Parathyroid adenoma (tissue), 2 donors: ENCODE results near the gene TPCN1.
A peak's percentile ranks its signal among the peaks of the same experiment; 100 is the strongest.

Experiments used
- H2AFZ ChIP-seq: fragments of 300-600 bp; sonication (generic); one replicate; pipeline ENCODE4 v1.7.0; 2017; ENCODE audit warnings: antibody characterized with exemption, mild to moderate bottlenecking
- H3K27ac ChIP-seq: fragments of 300-600 bp; sonication (generic); one replicate; pipeline ENCODE4 v1.7.0; 2017
- H3K27me3 ChIP-seq: fragments of 300-600 bp; sonication (generic); one replicate; pipeline ENCODE4 v1.7.0; 2017; ENCODE audit warnings: low read length; ENCODE audit not compliant: control insufficient read depth, insufficient read depth
- H3K36me3 ChIP-seq: fragments of 300-600 bp; sonication (generic); one replicate; pipeline ENCODE4 v1.7.0; 2017; ENCODE audit warnings: low read length; ENCODE audit not compliant: control insufficient read depth, insufficient read depth
- H3K4me1 ChIP-seq: fragments of 300-600 bp; sonication (generic); one replicate; pipeline ENCODE4 v1.7.0; 2017; ENCODE audit warnings: control low read depth
- H3K4me2 ChIP-seq: fragments of 300-600 bp; sonication (generic); one replicate; pipeline ENCODE4 v1.7.0; 2017; ENCODE audit warnings: low read length
- H3K4me3 ChIP-seq: fragments of 300-600 bp; sonication (generic); one replicate; pipeline ENCODE4 v1.7.0; 2017; ENCODE audit warnings: low read depth, low read length
- H3K79me2 ChIP-seq: fragments of 300-600 bp; sonication (generic); one replicate; pipeline ENCODE4 v1.7.0; 2017; ENCODE audit warnings: control low read depth
- H3K9ac ChIP-seq: fragments of 300-600 bp; sonication (generic); one replicate; pipeline ENCODE4 v1.7.0; 2017; ENCODE audit warnings: mild to moderate bottlenecking
- H3K9me3 ChIP-seq: fragments of 300-600 bp; sonication (generic); one replicate; pipeline ENCODE4 v1.7.0; 2017; ENCODE audit warnings: low read length; ENCODE audit not compliant: control insufficient read depth
- TF ChIP-seq, protein P1 (sequence below): fragments of 300-600 bp; sonication (generic); IDR thresholded peaks from one replicate; pipeline ENCODE4 v1.7.0; 2017; ENCODE audit warnings: antibody characterized with exemption, mild to moderate bottlenecking
- donor health status: primary hyperparathyroidism.

Gene TPCN1

DNA sequence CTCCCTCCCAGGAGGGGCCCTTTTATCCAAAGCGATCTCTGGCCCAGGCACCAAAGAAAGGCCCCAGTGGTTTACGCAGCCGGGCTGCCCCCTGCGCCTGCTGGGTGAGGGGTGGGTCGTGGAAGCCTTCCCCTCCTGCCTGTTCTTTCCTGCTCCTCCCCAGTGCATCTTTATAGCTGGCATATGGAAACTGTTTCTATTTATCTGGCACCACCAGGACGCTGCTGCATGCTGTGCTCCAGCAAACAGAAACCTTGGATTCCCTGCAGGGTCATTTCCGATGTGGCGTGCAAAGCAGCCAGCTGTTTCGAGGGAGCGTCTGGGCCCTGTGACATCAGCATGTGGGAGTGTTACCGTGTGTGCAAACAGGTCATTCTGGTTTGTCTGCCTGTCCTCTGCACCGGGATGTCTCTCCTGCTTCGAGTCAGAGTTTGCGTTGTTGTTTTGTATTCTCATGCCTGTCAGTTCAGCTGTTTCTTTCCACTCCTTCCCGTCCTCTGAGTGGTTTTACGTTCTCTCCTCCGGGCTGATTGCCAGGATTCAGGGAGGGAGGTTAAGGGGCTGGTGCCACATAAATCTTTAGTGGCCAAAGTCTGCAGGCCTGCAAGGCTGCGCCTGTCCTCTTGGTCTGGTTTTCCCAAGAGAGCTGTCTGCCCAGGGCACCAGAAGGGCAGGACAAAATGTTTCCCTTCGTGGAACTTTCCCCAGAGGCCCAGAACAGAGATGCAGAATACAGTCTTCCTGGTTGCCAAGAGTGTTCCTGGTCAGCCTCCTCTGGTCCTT is 24.6 kb downstream of the TPCN1 start:
- Histone ChIP-seq H3K9ac (no peak overlapping the region), H3K4me1 (peaks cover 62% of the 10 kb centered on the region), H3K4me3 (peak overlapping the region; percentile 54), H3K9me3 (no peaks in the 10 kb centered on the region), H3K4me2 (peak overlapping the region; percentile 57), H3K36me3 (no peaks in the 10 kb centered on the region), H3K27ac (peak overlapping the region; percentile 97), H3K79me2 (peaks cover 7% of the 10 kb centered on the region), H3K27me3 (no peaks in the 10 kb centered on the region), H2AFZ (peak overlapping the region; percentile 72)
- TF ChIP-seq, protein P1, sequence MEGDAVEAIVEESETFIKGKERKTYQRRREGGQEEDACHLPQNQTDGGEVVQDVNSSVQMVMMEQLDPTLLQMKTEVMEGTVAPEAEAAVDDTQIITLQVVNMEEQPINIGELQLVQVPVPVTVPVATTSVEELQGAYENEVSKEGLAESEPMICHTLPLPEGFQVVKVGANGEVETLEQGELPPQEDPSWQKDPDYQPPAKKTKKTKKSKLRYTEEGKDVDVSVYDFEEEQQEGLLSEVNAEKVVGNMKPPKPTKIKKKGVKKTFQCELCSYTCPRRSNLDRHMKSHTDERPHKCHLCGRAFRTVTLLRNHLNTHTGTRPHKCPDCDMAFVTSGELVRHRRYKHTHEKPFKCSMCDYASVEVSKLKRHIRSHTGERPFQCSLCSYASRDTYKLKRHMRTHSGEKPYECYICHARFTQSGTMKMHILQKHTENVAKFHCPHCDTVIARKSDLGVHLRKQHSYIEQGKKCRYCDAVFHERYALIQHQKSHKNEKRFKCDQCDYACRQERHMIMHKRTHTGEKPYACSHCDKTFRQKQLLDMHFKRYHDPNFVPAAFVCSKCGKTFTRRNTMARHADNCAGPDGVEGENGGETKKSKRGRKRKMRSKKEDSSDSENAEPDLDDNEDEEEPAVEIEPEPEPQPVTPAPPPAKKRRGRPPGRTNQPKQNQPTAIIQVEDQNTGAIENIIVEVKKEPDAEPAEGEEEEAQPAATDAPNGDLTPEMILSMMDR, result peak; percentile 19

DNA sequence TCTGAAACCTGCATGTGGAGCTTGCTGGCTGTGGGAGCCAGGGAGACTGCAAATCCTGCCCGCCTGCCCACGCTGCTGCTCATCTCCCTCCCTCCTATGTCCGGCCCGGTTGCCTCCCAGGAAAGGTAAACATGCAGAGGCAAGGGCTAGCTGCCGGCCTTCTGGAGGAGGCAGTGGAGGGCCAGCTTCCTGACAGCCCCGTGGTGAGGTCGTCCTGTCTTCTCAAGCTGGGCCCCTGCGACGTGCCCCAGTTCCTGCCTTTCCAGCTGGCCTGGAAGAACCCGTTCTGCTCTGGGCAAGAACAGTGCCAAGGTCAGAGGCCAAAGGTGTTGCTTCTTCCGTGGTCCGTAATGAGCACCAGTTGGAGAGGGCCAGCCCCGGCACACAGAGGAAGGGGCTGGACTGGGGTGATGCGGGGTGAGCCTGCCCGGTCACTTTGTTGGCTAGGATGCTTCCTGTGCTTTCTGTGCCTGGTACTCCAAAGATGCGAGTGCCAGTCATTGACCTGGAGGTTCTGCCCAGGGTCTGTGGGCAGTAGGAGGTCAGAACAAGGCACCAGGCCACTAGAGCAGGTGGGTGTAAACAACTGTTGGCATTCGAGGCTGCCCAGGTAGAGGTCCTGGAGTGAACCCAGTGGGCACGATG is 25.3 kb downstream of the TPCN1 start:
- Histone ChIP-seq H3K36me3 (no peaks in the 10 kb centered on the region), H3K79me2 (peaks cover 7% of the 10 kb centered on the region), H3K4me1 (peaks cover 56% of the 10 kb centered on the region), H3K27me3 (no peaks in the 10 kb centered on the region), H2AFZ (peak overlapping the region; percentile 72), H3K9me3 (no peaks in the 10 kb centered on the region), H3K27ac (peak overlapping the region; percentile 97), H3K9ac (no peak overlapping the region), H3K4me3 (peak overlapping the region; percentile 54), H3K4me2 (peak overlapping the region; percentile 57)
- TF ChIP-seq, protein P1, result no peak

DNA sequence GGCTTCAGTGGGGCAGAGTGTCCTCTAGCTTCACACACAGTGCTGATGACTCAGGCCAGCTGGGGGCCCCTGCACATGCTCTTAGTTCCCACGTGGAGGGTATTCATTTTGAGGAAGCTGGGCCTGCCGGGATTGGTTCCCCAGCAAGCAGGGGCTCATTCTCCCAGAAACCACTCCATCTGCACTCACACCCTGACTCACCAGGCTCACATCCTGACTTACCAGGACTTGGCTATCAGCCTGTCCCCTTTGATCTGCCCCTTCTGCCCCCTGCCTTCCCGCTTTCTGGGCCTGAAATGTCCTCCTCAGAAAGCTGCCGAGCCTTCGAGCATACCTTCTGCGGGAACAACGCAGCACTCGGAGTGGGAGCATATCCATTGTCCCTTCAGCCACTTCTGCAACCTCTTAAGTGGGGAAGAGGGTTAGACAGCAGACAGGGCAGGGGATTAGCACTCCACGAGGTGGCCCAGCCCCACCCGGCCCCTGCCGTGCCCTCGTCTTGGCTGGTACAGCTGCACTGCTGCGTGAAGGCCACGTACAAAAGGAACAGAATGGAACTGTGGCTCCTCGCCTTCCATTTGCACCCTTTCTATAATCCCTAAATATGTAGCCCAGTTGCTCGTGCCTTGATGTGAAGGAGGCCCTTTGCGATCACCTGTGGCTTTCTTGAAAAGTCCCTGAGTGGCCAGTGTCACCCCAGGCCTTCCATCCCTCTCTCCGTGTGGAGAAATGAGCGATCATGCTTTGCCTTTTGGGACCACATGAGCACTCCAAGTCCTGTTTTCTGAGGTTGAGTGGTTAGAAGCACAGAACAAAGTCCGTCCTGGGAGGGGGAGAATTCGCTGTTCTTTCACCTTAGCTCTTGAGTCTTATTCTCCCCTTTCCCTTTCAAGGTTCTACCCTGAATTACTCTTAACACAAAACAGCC is 26.1 kb downstream of the TPCN1 start:
- H3K27me3 ChIP-seq, result no peaks in the 10 kb centered on the region
- no peaks in the 10 kb centered on the region for H3K36me3 ChIP-seq
- peak overlapping the region; percentile 57 for H3K4me2 ChIP-seq
- peaks cover 48% of the 10 kb centered on the region for H3K4me1 ChIP-seq
- H3K79me2 ChIP-seq, result peaks cover 12% of the 10 kb centered on the region
- H3K9me3 ChIP-seq, result no peaks in the 10 kb centered on the region
- H3K27ac ChIP-seq, result peak overlapping the region; percentile 97
- no peak overlapping the region for H3K4me3 ChIP-seq
- H3K9ac ChIP-seq, result no peak overlapping the region
- TF ChIP-seq, protein P1, result no peak
- no peak overlapping the region for H2AFZ ChIP-seq

DNA sequence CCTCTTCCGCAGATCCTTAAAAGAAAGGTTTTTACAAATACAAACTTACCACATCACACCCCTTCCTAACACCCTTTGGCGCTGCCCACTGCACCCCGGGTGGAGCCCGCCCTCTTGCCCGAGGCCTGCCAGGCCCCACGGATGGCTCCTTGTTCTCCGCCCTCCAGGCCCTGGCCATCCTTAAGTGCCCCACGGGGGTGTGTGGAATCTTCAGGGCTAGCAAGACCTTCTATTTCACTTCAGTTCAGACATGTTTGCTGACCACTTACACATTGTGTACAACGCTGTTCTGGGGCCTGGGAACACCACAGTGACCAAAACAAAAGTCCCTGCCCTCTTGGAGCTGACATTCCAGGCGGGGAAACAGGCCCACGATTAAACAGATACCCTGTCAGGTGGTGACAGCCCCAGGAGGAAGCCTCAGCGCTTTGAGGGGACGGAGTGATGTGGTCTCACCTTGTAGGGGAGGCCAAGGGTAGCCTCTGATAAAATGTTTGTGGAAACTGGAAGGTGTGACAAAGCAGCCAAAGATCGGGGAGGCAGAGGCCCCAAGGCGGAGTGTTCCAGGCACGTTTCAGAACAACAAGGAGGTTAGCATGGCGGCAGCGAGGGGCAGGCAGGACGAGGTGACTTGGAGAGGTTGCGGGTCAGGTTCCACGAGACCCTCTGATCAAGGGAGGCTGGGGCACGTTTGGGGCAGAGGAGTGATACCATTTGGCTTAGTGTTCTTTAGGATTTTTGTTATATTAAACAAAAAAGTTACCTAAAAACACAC is 27.0 kb downstream of the TPCN1 start:
- Histone ChIP-seq H3K4me1 (peaks cover 41% of the 10 kb centered on the region), H3K36me3 (no peaks in the 10 kb centered on the region)

More for the DNA sequence above, 27.0 kb downstream of the TPCN1 start:
- no peak overlapping the region for H3K4me2 ChIP-seq
- no peaks in the 10 kb centered on the region for H3K27me3 ChIP-seq
- peaks cover 15% of the 10 kb centered on the region for H3K79me2 ChIP-seq
- no peak overlapping the region for H2AFZ ChIP-seq
- H3K9ac ChIP-seq, result no peak overlapping the region
- H3K9me3 ChIP-seq, result no peaks in the 10 kb centered on the region
- H3K27ac ChIP-seq, result peak overlapping the region; percentile 97
- H3K4me3 ChIP-seq, result no peak overlapping the region
- TF ChIP-seq, protein P1, result no peak
